Esophagus muscularis mucosa (tissue), 4 donors: ENCODE data around the gene PRPF40B. TPM values are rescaled to one million over a fixed set of nuclear protein-coding genes. Genes with fewer than 3 reads are reported as not detected.

Experiments
- DNase-seq: peaks from one replicate; pipeline ENCODE4 v3.0.0-alpha.2; 2017; ENCODE audit errors: extremely low spot score
- H3K27ac ChIP-seq, 4 donors: fragments of 200-600 bp; sonication (generic); replicated peaks in 1 of 4; 1 replicate in 3 of 4; 2 replicates in 1 of 4; pipeline ENCODE4 v1.5.1; 2016 to 2019; ENCODE audit warnings: mild to moderate bottlenecking in 1 of 4
- H3K27me3 ChIP-seq, 4 donors: fragments of 200-600 bp; sonication (generic); one replicate each; pipeline versions ENCODE4 v1.5.1 to v1.6.0; 2016 to 2019
- H3K36me3 ChIP-seq, 4 donors: fragments of 200-600 bp; sonication (generic); one replicate each; pipeline ENCODE4 v1.5.1; 2016 to 2019
- H3K4me1 ChIP-seq, 4 donors: fragments of 200-600 bp; sonication (generic); one replicate each; pipeline ENCODE4 v1.5.1; 2016 to 2019
- H3K4me3 ChIP-seq, 4 donors: fragments of 200-600 bp; sonication (generic); 1 replicate in 2 of 4; 2 replicates in 2 of 4; pipeline ENCODE4 v1.5.1; 2016 to 2019; ENCODE audit warnings: mild to moderate bottlenecking in 4 of 4, moderate library complexity in 1 of 4
- H3K9me3 ChIP-seq, 4 donors: fragments of 200-600 bp; sonication (generic); 1 replicate in 3 of 4; 2 replicates in 1 of 4; pipeline ENCODE4 v1.5.1; 2016 to 2019
- CTCF ChIP-seq, 3 experiments: fragments of 200-600 bp in 2 of 3; fragments of 450-650 bp in 1 of 3; sonication (generic) in 2 of 3; IDR thresholded peaks; one replicate each; pipeline ENCODE4 v1.5.1; 2017 to 2019; ENCODE audit warnings: antibody characterized with exemption in 3 of 3, mild to moderate bottlenecking in 2 of 3, moderate library complexity in 1 of 3
- EP300 ChIP-seq: sonication (generic); formaldehyde crosslinking; IDR thresholded peaks from one replicate; pipeline ENCODE4 v1.6.1; 2017; ENCODE audit warnings: antibody characterized with exemption
- POLR2A ChIP-seq: fragments of 450-650 bp; IDR thresholded peaks from one replicate; pipeline ENCODE4 v1.6.1; 2017; ENCODE audit warnings: antibody characterized with exemption, moderate library complexity, mild to moderate bottlenecking, low read depth
- POLR2AphosphoS5 ChIP-seq, 2 donors: sonication (generic); formaldehyde crosslinking; IDR thresholded peaks; one replicate each; pipeline ENCODE4 v1.6.1; 2017; ENCODE audit warnings: antibody characterized with exemption in 2 of 2
- WGBS: methylation state at CpG from one replicate; pipeline ENCODE4 v1.1.5; 2018; 5-methylcytosine and 5-hydroxymethylcytosine counted together
- intact Hi-C: fragments of 100-400 bp; cut with DNase I; formaldehyde crosslinking; loops from one replicate; pipeline ENCODE4 v1.15.1; 2023
- total RNA-seq, 4 donors: library from RNA; depleted of rRNA; stranded (reverse); fragments of >200 nt; gene quantifications; one replicate each; pipeline versions ENCODE4 v1.1.0 to v1.2.1, GENCODE V29; 2016

PRPF40B gene
- total RNA-seq, 4 donors from 2014 or later = 9.6 to 19.0 (median 13.9) TPM

- no peak overlapping the region for H3K27ac ChIP-seq
Measured at GRCh38 chr12:49655595-49656236, 32.4 kb downstream of the PRPF40B start.

GRCh38 chr12:49658276-49658675 is 34.9 kb downstream of the PRPF40B start:
- no peak for DNase-seq
- WGBS = 96% methylated on average over 12 of the region's 13 CpGs
- no peak overlapping the region for H3K27ac ChIP-seq
- H3K27me3 ChIP-seq = no peaks in the 10 kb centered on the region
- peaks cover 13 to 51% (median 22%) of the 10 kb centered on the region in 4 donors for H3K4me1 ChIP-seq
- intact Hi-C loops = no loop called here
- no peaks in the 10 kb centered on the region for H3K9me3 ChIP-seq
- TF ChIP-seq POLR2A (no peak), EP300 (no peak), CTCF (IDR thresholded peaks at IDR 0.05) (no peak), POLR2AphosphoS5 (IDR thresholded peaks at IDR 0.05) (no peak)
- no peak overlapping the region for H3K4me3 ChIP-seq
- H3K36me3 ChIP-seq = peaks cover 4 to 72% (median 38%) of the 10 kb centered on the region in 4 donors

More at GRCh38 chr12:49655595-49656236, 32.4 kb downstream of the PRPF40B start:
- Histone ChIP-seq H3K27me3 (no peaks in the 10 kb centered on the region), H3K9me3 (no peaks in the 10 kb centered on the region), H3K36me3 (peaks cover 4 to 86% (median 59%) of the 10 kb centered on the region in 4 donors), H3K4me1 (peaks cover 0 to 26% (median 0%) of the 10 kb centered on the region in 4 donors), H3K4me3 (no peak overlapping the region)
- no peak for DNase-seq
- 86% methylated on average over 2 of the region's 2 CpGs for WGBS
- no peak for TF ChIP-seq POLR2A
- TF ChIP-seq POLR2AphosphoS5 (IDR thresholded peaks at IDR 0.05) = peak in 1 of 2 donors; percentile 7
- TF ChIP-seq CTCF (IDR thresholded peaks at IDR 0.05) = no peak
- no peak for TF ChIP-seq EP300
- intact Hi-C loops = no loop called here

- WGBS = 83% methylated on average over 1 of the region's 1 CpG
- TF ChIP-seq POLR2AphosphoS5 (IDR thresholded peaks at IDR 0.05) (no peak), EP300 (no peak), CTCF (IDR thresholded peaks at IDR 0.05) (no peak), POLR2A (no peak)
- intact Hi-C loops = no loop called here
- Histone ChIP-seq H3K36me3 (peaks cover 0 to 57% (median 31%) of the 10 kb centered on the region in 4 donors), H3K9me3 (no peaks in the 10 kb centered on the region), H3K4me3 (no peak overlapping the region), H3K4me1 (peaks cover 28 to 66% (median 37%) of the 10 kb centered on the region in 4 donors), H3K27me3 (no peaks in the 10 kb centered on the region), H3K27ac (no peak overlapping the region)
- no peak for DNase-seq
Measured at GRCh38 chr12:49659753-49660152, 36.4 kb downstream of the PRPF40B start.

GRCh38 chr12:49661191-49661590 is 37.8 kb downstream of the PRPF40B start:
- peaks cover 38 to 75% (median 51%) of the 10 kb centered on the region in 4 donors for H3K4me1 ChIP-seq
- TF ChIP-seq EP300 = no peak
- TF ChIP-seq POLR2AphosphoS5 (IDR thresholded peaks at IDR 0.05) = no peak
- TF ChIP-seq POLR2A = no peak
- TF ChIP-seq CTCF (IDR thresholded peaks at IDR 0.05) = no peak
- no peak overlapping the region for H3K27ac ChIP-seq
- DNase-seq = no peak
- H3K36me3 ChIP-seq = peaks cover 0 to 47% (median 31%) of the 10 kb centered on the region in 4 donors
- no peaks in the 10 kb centered on the region for H3K27me3 ChIP-seq
- no peak overlapping the region for H3K4me3 ChIP-seq
- no peaks in the 10 kb centered on the region for H3K9me3 ChIP-seq
- WGBS = 85% methylated on average over 3 of the region's 3 CpGs
- intact Hi-C loops = no loop called here
